ENCODE results near the gene FUT7.

FUT7 gene

DNA sequence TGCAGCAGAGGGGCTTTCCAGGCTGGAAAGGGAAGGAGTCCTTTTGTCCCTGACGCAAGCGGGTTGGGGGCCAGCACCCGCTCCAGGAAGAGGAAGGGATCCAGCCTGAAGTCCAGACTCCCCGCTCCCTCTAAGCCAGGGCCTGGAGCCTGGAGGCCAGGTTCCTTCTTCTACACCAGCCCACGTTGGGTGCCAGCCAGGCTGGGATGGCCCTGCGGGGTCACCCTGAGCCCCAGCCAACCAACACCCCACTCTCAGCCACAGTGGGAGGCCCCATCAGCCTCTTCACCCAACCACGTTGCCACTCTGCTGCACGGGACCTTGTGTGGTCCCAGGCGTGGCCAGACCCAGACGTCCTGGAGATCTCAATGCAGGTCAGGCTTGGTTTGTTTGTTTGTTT lies 970 bp upstream of the FUT7 start:
- DNase-seq: peak; percentile 75

DNA sequence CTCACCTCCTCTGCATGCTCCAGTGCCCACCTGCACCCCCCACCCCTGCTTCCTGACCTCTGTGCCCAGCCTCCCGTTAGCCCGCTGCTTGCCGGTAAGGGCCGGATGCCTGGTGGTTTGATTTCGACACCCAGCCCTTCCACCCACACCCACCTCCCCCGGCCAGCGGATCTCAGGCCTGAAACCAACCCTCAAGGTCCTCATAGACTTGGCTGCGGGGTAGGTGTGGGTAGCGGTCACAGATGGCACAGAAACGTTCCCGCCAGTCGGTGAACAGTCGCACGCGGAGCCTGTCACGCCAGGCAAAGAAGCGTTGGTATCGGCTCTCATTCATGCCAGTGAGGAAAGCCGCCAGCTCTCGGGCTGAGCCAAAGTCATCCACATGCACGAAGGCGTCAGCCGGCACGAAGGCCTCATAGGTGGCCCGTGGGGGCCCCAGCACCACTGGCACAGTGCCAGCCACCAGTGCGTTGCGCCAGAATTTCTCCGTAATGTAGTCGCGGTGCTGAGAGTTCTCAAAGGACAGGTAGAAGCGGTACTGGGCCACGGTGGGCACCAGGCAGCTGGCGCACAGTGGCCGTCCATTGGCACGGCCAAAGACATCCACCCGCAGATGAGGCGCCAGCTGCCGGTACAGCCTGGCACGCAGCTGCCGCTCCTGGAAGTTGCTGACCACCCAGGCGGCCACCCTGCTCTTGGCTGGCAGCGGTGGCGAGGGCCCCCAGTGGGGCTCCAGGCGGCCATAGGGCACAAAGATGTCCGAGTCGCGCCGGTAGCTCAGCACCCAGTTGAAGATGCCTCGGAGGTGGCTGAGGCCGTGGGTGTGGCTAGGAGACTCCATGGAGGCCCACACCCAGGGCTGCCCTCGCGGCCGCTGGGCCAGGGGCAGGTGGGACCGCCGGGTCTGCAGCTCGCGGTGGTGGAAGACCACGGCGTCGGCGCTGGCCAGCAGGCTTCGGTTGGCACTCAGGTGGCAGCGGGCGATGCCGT lies 1.1 kb downstream of the FUT7 start:
- peak; percentile 93 for DNase-seq

DNA sequence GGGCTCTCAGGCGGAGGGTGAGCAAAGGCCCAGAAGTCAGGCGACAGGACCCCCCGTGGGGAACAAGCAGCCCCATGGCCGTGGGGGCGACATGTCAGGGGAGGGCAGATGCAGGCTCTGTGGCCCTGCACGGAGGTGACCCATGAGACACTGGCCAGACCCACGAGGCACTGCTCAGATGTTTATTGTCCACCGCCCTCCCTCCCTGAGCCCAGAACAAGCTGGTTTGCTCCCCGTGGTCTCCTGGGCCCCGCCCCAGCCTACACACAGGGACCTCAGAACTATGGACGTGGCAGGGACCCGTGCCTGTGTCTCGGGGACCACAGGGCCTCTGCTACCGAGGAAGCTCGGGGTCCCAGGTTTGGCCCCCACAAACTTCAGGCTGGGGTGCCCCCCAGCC lies 1.9 kb downstream of the FUT7 start:
- peak; percentile 56 for DNase-seq

DNA sequence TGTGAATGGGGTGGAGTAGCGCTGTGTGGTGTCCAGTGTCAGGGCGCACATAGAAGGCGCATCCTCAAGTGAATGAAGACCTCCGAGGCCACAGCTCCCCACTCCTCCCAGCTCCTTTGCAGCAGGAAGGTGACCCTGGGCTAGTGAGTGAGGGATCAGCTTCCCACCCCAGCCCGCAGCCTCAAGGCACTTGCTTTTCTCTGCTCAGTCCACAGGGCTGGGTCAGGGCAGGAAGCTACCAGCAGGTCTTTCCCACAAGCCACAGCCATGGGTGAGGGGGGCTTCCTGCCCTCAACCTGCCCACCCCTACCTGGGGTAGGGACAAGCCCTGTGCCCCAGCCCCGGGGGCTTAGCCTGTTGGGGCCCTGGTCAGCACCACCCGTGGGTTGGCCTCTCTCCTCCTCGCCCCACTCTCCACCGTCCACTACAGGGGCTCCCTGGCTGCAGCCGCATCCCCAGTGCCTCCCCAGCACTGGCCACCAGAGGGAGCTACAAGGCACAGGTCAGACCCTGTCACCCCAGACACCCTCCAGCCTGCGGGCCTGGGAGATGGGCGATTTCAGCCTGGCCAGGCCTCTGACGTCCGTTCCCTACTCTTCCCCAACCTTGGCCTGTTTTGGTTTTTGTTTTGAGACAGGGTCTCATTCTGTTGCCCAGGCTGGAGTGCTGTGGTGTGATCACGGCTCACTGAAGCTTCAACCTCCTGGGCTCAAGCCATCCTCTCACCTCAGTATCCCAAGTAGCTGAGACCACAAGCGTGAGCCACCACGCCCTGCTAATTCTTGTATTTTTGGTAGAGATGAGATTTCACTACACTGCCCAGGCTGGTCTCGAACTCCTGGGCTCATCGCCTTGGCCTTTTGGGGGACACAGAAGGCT lies 2.6 kb downstream of the FUT7 start:
- DNase-seq: peak; percentile 91

DNA sequence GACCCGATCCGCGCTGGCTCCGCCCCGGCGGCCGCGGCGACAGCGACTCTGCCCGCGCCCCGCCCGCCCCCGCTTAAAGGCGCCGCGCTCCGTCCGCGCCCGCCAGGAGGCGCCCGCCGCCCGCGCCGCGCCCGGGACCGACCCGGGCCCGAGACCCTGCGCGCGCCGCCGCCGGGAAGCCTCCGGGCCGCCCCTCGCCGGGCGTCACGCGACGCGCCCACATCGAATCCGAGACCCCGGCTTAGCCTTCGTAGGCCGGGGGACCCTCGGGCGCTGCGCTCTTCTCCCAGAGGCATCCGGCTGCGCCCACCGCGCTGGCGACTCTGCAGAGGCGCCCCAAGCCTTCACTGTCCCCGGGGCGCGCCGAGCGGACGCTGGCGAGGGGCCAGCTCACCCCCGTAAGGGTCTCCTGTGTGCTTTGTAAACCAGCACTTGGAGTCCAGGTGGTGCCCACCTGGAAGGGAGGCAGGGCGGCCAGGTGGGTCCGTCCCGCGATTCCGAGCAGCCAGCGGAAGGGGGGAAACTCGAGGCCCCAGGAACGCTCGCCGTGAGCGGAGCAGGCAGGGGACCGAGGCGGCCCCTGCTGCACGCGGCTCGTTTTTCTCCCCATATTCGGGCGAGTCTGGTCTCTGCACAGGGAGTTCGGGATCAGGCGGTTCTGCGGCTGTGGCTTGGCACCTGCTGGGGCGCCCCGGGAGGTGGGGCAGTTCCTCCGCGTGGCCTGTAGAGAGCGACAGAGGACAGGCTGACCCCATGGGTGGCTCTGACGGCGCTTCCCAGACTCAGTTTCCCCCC lies 3.4 kb downstream of the FUT7 start:
- peak; percentile 90 for DNase-seq

DNA sequence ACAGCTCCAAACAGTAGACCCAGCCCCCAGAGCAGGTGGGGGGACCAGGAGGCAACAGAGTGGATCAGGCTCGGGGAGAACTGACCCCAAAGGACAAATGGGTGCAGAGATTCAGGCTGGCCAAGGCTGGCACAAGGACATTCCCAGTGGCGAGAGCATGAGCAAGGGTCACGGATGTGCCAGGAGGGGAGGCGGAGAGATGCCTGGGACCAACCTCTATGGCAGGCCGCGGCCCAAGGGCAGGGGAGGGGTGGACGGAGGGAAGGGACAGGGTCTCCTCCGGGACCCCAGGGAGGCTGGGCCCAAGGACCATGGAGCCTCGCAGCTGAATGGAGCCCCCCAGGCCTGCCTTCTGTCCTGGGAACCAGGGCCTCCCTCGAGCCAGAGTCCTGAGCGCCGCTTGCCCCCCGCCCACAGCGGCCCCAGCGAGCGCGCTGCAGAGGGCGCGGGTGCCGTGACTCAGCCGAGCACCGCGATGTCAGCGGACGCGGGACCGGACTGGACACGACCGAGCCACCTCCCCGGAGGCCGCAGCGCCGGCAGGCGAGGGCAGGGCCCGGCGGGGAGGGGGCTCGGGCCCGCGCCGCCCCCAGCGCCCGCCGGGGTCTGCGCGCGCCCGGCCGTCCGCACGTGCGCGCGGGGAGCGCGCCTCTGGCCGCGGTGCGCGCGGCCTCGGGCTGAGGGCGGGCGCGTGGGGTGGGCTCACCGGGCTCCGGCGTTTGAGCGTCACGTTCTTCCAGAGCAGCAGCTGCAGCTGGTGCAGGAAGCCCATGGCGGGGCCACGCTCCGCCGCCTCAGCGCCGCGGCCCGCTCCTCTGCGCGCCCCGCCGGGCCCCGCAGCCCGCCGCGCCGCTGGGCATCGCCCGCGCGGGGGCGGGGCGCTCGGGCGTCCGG lies 4.3 kb downstream of the FUT7 start, which contains the start of gene ABCA2:
TSS of gene ABCA2 (minus strand) at position 869 of the 894 bp plus-strand sequence. CDS start at position 772, 97 bp downstream.
- DNase-seq: no peak

DNA sequence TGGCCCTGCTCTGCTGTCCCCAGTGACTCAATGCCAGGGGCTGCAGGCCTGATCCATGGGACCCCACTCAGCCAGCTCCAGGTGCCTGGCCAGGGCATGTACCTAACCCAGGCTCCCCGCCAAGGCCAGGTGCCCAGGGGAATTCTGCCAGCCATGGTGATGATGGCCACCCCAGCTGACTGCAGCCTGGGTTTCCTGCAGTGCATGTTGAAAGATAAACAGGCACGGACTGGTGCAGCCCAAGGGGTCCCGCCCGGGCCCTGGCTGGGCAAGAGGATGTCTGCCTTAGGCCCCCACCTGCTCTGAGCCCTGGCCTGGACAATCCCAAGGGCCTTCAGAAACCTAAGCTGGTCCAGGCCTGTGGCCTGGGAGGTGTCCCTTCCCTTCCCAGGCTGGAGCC lies 5.1 kb downstream of the FUT7 start:
- DNase-seq: no peak

DNA sequence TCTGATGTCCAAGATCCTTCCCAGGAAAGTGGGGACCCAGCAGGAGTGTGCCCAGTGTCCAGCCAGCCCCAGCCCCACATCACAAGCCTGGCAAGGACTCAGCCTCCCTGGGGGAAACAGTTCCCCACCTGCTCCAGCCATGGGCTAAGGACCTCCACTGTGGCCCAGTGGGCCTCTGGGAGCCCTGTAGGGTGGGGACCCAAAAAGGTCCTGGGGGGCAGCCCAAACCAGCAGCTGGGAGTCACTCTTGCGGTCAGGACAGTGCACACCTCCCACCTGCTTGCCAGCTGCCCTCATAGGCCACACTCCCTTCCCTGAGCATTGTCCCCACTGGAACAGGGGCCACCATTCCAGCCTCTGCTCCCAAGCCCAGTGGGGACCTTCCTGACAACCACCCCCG lies 5.5 kb downstream of the FUT7 start:
- DNase-seq: no peak

DNA sequence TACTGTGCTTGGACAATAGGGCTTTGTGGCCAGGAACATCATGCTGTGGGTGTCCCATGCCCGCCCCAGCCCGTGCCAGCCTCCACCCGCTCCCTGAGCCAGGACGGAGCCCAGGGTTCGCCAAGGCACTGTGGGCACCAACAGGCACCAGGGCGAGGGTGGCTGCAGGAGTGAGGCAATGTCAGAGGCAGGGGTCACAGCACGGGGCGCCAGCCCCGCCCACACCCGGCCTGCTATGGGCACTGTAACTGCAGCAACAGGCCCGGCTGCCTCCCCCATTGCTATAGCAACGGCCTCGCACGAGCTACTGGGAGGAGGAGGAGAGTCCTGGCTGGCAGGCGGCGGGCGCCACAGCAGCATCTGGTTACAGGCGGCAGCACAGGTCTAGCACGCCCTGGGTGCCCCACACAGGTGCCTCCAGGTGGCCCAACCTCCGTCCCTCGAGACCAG lies 6.3 kb downstream of the FUT7 start:
- no peak for DNase-seq

DNA sequence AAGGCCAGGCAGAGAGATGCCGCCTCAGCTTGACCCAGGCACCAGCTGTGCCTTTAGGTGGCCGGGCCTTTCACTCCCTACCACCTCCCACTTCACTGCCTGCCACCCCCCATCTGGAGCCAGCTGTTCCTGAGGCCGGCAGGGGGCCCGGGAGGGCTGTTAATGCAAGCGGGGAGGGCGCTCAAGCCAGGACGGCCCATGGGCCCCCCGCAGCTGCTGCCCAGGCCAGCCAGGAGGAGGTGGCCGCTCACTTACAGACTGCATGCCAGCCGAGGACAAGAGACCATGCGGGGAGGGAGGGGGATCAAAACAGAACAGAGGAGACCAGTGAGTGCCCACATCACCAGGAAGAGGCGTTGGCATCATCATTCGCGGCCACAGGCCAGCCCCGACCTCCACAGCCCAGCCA lies 8.3 kb downstream of the FUT7 start:
- DNase-seq: no peak

DNA sequence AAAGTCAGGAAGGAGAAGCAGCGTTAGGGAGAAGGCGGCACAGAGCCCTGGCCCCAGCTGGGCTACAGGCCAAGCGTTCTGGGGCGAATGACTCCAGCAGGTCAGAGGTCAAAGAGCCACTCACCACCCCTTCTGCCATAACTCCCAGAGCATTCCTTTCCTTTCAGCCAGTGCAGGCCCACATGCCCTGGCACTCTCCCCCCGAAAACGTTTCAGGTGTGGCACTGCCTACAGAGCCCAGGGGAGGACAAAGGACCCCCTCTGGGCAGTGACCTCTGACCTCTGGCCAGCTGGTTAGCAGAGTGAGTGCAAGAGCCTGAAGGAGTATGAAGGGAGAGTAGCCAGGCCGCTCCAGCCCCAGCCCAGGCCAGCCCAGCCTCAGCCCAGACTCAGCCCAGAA lies 8.7 kb downstream of the FUT7 start:
- no peak for DNase-seq

DNA sequence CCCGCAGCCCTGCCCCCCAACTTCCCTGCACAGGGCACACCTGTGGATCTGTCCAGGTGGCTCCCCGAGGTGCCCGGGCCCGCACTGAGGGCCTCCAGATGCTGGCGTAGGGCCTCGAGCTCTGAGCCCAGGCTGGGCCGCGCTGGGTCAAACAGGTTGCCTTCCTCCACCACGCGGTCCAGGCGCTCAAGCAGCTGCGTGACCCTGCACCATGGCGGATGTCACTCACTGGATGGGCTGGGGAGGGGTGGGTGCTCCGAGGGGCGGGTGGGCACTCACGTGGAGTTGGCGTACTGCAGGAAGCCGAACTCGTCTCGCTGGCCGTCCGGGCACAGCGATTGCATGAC lies 9.3 kb downstream of the FUT7 start:
- no peak for DNase-seq

DNA sequence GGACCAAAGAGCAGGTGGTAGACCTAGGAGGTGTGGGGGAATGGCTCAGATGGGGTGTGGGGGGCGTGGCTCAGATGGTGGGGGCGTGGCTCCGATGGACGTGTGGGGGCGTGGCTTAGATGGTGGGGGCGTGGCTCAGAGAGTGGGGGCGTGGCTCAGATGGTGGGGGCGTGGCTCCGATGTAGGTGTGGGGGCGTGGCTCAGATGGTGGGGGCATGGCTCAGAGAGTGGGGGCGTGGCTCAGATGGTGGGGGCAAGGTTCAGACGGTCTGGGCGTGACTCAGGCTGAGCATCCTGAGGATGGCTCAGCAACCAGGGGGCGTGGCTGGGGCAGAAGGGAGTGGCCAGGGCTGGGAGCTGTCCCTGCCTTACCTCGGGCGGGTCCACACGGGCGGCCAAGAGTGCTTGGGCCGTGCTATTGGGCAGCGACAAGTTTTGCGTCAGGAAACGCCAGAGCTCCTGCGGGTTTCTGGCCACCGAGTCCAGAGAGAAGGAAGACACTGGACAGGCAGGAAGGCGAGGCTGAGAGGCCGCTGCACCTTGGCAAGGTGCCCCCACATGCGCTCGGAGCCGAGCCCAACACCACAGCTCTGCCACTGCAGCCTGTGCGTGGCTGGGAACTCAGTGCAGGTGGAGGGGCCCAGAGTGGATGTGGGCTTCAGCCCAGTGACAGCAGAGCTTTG lies 9.8 kb downstream of the FUT7 start:
- peak; percentile 87 for DNase-seq

DNA sequence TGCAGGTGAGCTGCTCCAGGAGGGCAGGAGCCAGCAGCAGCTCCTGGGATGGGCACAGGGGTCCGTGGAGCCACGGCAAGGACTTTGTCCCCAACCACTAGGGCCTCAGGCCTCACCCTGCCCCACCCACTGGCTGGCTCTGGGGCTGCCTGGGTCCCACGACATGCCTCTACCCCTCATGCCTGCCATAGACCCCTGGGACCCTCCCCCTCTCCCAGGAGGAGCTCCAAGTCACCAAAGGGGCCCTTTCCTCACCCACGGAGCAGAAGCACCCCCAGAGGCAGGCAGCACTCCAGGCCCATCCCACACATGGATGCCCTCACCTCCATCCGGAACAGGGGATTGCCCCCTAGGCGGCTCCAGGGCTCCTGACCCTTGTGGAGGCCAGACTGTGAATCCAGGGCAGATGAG lies 10.3 kb downstream of the FUT7 start:
- no peak for DNase-seq

DNA sequence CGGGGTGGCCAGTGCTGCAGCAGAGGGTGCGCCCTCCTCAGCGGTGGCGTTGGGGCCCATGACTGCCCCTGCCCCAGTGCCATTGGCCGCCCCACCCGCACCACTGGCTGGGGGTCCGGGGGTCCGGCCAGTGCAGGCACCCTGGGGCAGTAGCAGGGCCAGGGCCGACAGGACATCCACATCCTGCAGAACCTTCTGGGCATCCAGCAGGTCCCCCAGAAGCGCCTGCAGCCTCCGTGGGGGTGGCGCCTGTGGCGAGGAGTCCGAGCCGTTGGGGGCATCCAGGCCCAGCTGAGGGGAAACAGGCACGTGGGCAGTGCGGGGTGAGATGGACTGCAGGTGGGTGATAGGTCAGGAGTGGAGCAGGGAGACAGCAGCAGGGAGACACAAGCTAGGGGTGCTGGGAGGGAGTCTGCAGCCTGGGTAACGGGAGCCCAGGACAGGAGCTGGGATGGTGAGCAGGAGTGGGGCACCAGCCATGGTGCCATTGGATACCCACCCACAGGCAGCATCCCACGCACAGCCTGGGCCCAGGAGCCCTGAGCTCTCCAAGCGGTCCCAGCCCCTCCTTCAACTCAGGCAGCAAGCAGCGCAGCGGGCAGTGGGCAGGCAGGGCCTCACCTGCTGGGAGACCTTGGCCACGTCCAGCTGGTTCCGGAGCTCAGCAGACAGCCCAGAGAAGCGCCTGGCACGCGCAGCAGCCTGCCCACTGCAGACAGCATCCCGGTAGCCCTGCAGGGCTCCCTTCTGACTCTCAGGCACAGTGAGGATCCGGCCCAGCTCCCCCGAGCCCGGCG lies 10.9 kb downstream of the FUT7 start:
- DNase-seq: no peak

DNA sequence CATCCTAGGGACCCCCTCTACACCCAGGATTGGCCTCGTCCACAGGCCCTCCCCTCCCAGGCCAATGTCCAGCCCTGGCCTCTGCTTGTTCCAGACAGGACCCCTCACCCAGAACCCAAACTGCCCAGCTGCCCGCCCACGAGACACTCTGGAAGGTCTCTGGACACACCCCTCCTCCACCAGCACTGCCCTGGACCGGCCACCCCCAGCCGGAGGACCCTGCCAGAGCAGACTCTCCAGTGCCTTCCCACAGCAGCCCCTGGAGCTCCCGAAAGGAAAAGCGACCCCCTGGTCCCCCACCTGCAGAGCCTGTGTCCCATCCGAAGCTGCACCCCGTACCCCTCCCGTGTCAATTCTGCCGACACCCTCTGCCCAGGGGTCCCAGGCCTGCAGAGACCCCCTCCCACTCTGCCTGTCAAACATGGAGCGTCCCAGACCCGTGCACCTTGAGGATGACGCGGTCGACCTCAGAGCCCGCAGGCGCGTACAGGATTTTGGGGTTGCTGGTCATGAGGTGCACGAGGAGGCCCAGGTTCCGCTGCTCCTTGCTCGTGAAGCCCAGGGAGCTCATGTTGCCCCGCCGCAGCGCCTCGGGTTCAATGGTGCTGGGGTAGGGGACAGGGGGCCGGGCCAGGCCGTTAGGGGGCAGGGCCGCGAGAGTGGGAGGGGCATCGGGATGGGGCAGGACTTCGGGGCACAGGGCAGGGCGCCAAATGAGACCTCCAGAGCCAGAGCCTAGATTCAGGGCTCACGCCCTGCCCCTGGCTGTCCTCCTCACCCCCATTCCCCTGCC lies 11.8 kb downstream of the FUT7 start:
- DNase-seq: no peak

DNA sequence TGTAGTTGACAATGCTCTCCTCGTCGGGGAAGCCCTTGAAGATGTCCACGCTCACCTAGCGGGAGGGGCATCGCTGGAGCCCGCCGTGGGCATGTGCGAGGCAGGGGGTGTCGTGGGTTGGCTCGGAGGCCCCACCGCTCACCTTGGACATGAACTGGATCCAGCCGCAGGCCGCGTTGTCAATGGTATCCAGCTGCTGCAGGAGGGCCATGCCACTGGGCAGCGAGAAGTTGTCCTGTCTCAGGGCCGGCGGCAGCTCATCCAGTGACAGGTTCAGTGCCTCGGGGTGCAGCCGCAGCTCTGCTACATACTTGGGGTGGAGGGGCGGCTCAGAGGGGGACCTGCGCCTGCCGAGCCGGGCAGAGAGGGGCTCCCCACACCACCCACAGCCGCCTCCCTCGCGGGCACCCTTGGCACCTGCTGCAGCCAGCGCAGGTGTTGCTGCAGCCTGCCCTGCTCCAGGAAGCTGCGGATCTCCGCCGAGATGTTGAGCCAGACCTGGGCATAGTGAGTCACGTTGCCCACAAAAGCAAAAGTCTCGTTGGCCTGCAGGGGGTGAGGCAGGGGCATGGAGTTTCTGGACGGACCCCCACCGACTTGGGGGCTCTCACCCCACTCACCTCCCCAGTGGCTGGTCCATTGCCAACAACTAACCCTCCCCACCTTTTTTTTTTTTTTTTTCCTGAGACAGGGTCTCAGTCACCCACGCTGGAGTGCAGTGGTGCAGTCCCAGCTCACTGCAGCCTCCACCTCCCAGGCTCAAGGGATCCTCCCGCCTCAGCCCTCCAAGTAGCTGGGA lies 12.9 kb downstream of the FUT7 start:
- DNase-seq: no peak

DNA sequence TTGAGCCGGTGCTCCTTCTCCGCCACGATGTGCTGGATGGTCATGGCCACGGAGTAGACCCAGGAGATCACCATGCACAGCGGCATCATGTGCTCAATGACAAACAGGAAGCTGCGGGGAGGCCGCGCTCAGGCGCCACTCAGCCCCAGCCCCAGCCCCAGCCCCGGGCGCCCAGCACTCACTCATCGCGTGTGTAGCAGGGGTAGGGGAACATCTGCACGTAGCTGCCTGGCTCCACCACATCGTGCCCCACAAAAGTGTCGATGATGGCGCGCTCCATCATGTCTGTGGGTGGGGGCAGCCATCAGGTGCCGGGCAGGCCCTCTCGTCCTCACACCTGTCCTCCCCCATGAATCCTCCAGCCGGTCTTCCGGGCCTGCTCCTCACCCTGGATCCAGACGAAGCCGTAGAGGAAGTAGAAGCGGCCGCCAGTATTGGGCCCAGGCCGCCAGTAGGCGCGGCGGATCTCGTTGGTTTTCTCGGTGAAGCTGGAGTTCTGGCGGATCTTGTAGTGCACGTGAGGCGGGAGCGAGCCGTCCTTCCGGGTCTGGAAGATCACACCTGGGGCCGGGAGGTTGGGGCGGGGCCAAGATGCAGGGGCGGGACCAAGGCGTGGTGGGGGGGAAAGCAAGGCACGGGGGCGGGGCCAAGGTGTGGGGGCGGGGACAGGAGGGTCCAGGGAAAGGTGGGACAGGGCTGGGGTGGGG lies 13.9 kb downstream of the FUT7 start:
- no peak for DNase-seq
